Subcutaneous adipose tissue (tissue), 4 donors: ENCODE results near the gene PTPN12. TPM values are rescaled to one million over a fixed set of nuclear protein-coding genes. Genes with fewer than 3 reads are reported as not detected.

Source experiments
- CTCF ChIP-seq: fragments of 450-650 bp; IDR thresholded peaks from one replicate; pipeline ENCODE4 v1.5.1; 2016; ENCODE audit warnings: low read depth, mild to moderate bottlenecking, control low read depth, antibody characterized with exemption, moderate library complexity
- total RNA-seq, 4 donors: library from RNA; depleted of rRNA; stranded (reverse); fragments of >200 nt; gene quantifications; one replicate each; pipeline ENCODE4 v1.1.0, GENCODE V29; 2016

PTPN12 gene
- total RNA-seq, 4 donors from 2014 or later, result 147 to 243 (median 188) TPM

DNA sequence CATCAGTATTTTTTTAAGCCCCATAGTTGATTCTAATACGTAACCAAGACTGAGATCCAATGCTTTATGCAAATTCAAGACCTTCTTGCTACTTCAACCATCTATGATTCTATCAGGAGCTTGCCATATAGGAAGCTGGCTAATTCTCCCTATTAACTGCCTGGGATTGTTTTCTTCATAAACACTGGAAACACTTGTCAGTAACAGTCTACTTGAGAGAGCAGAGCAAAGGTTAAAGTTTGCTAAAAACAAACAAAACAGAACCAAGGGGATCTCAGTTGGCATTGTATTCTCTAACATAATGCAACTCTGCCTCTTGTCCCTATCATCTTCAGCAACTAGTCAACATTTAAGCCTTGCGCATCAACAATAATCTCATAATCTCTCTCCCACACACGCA is 21.0 kb upstream of the PTPN12 start:
- no peak for TF ChIP-seq CTCF

- no peak for TF ChIP-seq CTCF
Measured at GRCh38 chr7:77520261-77520660, 16.8 kb upstream of the PTPN12 start.

GRCh38 chr7:77524731-77525130 is 12.4 kb upstream of the PTPN12 start:
- no peak for TF ChIP-seq CTCF

GRCh38 chr7:77525231-77525630 is 11.9 kb upstream of the PTPN12 start:
- TF ChIP-seq CTCF, result no peak

GRCh38 chr7:77528368-77528767 is 8.7 kb upstream of the PTPN12 start:
- TF ChIP-seq CTCF, result no peak

DNA sequence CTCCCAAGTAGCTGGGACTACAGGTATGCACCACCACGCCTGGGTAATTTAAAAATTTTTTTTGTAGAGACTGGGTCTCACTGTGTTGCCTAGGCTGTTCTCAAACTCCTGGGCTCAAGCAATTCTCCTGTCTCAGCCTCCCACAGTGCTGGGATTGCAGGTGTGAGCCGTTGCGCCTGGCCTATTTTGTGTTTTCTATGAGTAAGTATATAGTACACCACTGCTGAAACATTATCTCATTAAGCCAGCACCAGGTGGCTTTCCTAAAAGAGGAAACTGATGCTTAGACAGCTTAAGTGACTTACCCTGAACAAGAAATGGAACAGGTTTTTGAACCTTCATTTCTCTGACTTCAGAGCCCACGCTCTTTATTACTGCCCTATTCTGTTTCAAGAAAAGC is 7.8 kb upstream of the PTPN12 start:
- no peak for TF ChIP-seq CTCF

DNA sequence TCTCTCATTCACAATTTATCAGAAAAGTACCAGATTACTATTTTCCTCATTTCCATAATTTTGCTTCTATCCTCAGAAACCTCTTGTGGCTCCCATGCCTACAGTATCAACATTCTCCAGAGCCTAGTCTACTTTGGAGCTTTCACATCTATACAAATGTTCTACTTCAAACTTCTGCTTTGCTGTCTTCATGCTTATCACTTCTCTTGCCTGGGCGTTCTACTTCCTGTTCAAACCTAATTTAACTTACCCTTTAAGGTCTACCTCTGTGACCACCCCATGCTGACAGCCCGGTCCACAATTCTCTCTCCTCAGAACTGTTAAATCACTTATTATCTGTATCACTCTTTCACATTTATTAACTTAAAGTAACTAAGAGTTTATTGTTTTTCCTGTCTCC is 6.1 kb upstream of the PTPN12 start:
- no peak for TF ChIP-seq CTCF
